Measurements from ENCODE around the gene MYL7.
"Not testable (repeated sequence)": the region's sequence is repeated elsewhere in the genome, so short reads cannot be mapped to it uniquely, and the experiment has no call there.

MYL7 gene

DNA sequence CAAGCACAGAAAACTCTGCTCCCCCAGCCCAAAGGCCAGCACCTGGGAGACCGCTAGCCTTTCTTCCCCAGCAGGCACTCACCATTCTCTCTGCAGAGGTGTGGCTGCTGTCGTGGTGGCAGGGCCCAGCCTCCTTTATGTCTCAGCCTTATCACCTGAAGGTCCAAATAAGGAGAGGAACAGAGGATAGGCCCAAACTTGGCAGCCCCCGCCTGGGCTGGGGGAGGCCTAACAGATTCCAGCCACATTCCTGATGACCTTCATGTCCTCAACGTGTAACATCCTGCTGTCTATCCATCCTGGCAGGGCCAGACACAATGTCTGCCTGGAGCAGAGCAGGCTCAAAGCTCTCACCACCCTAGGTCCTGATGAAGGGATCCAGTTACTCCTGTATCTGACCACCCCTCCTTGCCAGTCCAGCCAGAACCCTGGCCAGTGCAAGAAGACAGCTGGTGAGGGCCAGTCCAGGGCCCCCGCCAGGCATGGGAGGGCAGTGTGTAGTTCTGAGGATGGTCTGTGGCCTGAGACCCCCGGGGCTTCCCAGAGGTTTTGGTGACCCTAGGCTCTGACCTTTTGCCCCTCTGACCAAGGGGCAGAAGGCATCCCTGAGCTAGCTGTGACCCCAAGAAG is at the start of gene MYL7:
Gene MYL7 (minus strand): TSS at position 112 of the 630 bp plus-strand sequence. CDS start 27 bp downstream, at position 85.
- no peak for DNase-seq

- no peak for DNase-seq
Observed at GRCh38 chr7:44189993-44190872, 49.1 kb upstream of the MYL7 start.

GRCh38 chr7:44189286-44189992 is 48.3 kb upstream of the MYL7 start, which contains the start of gene GCK:
Gene GCK (minus strand): TSS chr7:44189439. CDS start chr7:44188953, 486 bp downstream.
- DNase-seq: no peak

DNA sequence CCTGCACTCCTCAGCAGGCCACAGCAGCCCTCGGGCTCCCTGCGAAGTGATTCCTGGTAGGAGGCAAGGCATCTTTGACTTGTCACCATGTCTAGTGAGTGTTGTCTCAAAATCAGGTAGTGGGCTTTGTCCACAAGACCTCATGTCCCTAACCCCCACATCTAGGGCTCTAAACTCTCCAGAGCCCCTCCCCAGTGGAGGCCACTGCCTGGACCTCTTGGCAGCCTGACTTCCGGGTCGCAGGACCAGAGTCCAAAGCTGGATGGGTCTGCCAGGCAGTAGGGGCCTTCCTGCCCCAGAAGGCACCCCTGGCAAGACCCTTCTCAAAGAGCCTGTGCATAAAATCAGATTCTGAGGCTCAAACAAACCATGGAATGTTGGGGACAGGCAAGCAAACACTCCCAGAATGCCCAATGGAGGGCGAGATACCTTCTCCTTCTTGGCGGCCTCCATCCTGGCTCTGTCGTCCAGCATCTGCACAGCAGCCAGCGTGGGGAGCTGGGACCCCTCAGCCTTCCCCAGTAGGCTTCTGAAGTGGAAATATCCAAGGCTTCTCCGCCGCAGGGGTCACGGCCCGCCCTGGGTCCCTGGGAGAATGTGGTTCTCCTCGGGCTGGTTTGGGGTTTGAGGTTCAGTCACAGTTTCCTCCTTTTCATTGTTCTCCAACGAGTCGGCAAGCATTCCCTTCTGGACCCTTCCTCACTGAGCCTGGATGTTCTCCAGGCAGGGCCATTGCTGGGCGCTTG is 47.5 kb upstream of the MYL7 start:
- DNase-seq: no peak

GRCh38 chr7:44187636-44188416 is 46.7 kb upstream of the MYL7 start:
- DNase-seq: no peak

DNA sequence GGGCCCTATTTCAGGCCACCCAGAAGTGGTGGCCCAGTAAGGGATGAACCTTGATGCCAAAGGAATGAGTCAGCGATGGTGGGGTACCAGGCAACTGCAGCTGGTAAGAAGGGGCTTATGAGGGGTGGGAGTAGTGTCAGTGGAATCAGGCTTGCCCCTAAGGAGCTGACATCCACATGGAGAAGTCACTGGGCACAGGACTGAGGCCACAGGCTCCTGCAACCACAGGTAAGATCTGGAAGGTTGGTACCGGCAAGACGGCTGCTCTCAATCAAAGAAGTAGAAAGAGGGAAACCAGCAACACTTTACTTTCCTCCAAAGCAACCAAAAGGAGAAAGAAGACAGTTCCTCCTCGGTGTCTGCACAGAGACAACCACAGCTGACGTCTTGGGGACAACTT is 45.6 kb upstream of the MYL7 start:
- no peak for DNase-seq

DNA sequence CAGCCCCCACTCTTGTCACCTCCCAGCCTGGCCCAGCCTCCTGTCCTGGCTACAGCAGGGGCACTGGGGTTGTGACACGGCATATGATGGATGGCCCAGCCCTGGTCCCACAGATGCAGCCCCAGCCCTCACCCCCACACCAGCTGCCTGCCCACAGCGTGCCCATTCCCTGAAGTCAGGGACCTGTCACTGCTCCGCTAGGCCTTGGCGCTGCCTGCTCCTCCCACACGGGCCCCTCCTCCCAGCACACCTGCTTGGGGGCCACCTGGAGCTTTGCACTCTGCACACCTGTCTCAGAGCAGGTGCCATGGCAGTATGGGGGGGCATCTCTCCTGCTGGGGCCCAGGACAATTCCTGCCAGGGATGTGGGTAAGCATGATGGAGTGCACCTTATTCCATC is 44.6 kb upstream of the MYL7 start:
- DNase-seq: no peak

GRCh38 chr7:44184873-44185446 is 43.8 kb upstream of the MYL7 start:
- no peak for DNase-seq

DNA sequence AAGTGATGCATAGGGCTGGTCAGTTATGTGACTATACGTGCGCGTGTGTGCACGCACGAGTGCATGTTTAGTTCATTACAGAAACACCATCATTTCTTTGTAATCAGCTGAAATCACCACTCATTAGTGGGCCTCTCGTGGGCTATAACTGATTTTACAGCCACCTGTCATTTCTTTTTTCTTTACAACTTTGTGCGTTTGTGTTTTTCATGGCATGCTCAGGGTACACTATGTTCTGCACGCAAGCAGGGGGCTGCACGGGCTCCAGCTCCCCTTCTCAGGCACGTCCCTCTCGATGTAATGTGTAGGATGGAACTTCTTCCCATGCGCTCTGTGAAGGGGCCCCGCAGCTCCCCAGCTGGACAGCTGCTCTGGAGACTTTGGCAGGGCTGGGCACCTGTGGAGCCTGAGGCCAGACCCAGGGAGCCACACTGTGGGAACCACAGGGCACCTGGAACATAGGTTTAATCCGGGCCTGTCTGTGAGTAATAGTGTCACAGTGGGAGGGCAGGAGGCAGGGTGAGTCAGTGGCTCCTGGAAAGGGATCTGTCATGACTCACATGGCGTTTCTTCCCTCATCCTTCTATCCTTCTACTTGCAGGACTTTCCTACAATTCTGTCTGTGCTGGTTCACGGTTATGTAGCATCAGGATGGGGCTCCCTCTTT is 43.2 kb upstream of the MYL7 start:
- no peak for DNase-seq

- no peak for DNase-seq
Observed at GRCh38 chr7:44183386-44183785, 42.3 kb upstream of the MYL7 start.

- DNase-seq: no peak
Observed at GRCh38 chr7:44182827-44183226, 41.7 kb upstream of the MYL7 start.

DNA sequence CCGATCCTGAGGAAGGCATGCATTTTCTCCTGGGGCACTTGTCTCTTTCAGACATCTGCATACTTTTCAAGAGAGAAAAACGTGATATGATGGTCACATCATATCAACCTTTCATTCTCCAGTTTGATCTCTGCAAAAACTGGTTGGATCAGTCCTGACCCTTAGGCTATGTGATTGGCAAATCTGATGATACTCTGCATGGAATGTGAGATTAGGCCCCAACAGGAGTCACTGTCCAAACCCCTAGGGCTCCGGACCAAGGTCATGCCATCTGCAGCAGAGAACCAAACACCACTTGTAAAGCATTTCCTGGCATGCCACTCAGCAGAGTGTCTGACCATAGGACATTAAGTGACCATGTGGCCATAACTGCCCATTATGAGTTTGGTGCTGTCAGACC is 39.5 kb upstream of the MYL7 start:
- no peak for DNase-seq

DNA sequence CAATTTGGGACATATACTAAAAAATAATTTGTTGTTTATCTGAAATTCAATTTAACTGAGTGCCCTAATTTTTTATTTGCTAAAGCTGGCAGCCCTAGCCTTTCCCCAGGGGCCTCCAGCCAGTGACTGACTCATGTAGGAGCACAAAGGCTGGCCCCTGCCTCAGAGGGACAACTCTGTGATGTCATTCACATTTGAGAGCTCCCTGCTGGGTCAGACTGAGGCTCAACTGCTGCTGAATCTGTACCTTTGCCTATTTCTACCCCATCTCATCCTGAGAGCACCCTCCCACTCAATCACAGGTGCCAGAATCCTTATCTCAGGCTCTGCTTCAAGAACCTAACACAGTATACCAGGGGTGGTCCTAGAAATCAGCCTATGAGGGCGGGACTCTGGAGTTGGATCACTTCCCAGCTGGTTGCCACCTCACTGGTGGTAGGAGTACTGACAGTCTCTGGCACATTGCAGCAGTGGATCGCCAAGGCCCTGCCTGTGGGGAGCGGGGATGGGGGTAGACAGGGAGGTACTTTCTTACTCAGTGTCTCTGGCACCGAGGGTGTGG is 36.5 kb upstream of the MYL7 start:
- DNase-seq: no peak

DNA sequence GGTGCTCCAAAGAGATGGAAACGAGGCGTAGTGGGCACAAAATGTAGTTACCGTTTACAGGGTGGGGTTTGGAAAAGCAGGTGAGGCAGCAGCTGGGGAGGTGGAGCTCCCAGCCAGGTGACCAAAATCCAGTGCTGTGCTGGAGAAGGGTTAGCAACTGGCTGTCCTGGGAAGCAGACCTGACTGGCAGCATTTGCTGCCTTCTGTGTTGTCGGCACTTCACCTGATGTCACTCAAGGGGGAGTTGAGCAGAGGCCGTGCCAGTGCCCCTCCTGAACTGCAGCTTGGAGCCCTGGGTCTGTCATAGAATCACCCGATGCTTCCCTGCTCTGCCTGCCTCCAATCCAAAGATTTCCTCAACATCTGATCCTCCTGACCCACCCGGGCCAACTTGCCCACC is 35.4 kb upstream of the MYL7 start:
- DNase-seq: no peak

DNA sequence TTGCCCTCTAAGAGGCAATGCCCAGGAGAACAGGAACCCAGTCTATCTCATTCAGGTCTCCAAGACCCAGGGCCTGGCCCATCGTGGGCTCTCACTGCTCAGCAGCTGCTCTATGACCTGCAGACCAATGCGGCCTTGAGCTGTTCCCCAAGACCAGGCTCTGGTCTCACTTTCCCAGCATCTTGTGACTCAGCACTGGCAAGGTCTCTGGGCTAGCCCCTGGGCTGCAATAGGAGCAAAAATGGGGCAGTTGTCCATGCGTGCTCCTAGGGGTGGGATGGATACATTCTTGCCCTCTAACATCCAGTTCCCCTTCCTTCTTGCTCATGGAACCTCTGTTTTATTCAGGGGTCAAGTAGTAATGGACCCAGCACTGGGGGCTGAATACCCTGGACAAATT is 34.6 kb upstream of the MYL7 start:
- no peak for DNase-seq

GRCh38 chr7:44174694-44174948 is 33.5 kb upstream of the MYL7 start:
- DNase-seq: not testable (repeated sequence)

DNA sequence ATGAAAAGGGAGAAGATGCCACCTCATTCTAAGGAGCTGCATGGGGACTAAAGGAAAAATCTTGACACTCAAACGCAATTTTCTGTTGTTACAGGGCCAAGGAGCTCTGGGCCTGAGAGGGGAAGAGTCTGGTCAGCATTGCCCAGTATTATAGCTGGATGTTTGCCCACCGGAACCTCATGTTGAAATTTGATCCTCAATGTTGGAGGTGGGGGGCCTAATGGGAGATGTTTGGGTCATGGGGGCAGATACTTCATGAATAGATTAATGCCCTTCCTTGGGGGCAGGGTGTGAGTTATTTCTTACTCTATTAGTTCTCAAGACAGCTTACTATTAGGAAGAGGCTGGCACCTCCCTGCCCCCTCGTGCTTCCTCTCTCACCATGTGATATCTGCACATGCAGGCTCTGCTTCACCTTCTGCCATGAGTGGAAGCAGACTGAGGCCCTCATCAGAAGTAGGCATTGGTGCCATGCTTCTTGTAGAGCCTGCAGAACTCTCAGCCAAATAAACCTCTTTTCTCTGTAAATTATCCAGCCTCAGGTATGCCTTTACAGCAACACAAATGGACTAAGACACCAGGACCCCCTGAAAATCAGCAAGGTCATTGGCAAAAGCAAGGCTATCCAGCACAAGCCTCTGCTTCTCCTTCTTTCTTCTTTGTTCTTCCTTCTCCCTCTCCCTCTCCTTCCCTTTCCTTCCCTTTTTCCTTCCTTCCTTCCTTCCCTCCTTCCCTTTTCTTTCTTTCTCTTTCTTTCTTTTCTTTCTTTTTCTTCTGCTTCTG is 33.0 kb upstream of the MYL7 start:
- DNase-seq: no peak

- DNase-seq: no peak
Observed at GRCh38 chr7:44172803-44173424, 31.8 kb upstream of the MYL7 start.

DNA sequence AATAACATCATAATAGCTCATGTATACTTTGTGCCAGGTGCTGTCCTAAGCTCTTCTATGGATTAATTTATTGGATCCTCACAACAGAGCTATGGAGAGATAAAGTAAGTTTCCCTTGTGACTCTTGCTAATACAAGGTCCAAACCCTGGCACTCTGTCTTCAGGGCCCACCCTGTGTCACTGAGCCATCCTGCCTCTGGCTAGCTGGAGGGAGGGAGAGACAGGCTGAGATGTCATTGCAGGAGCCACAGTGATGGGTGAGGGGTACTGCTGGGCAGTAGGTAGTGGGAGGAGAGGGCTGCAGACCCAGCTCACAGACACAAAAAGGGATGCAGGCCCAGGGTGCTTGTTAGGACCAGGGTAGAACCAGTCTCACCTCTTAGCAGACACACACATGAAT is 31.2 kb upstream of the MYL7 start:
- DNase-seq: no peak

DNA sequence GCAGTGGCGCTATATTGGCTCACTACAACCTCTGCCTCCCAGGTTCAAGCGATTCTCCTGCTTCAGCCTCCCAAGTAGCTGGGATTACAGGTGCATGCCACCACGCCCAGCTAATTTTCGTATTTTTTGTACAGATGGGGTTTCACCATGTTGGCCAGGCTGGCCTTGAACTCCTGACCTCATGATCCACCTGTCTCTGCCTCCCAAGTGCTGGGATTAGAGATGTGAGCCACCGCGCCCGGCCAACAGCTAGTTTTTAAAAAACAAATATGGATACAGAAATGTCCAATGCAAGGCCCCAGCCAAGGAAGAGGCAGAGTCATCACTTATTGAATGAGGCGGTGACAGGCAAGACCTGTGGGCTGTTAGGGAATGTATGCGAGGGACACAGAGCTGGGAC is 30.8 kb upstream of the MYL7 start:
- not testable (repeated sequence) for DNase-seq
